HG02885 (cell line): ENCODE measurements around the gene PTPRN2.
"Not testable (repeated sequence)": the region's sequence is repeated elsewhere in the genome, so short reads cannot be mapped to it uniquely, and the experiment has no call there.

Experiments
- ATAC-seq: cut with Tn5 transposase; IDR thresholded peaks from one replicate; pipeline ENCODE4 v1.9.1; 2021; ENCODE audit warnings: mild to moderate bottlenecking; ENCODE audit not compliant: unreplicated experiment, poor library complexity

The PTPRN2 gene

GRCh38 chr7:157786375-157787274 lies 801.0 kb downstream of the PTPRN2 start:
- no peak for ATAC-seq

DNA sequence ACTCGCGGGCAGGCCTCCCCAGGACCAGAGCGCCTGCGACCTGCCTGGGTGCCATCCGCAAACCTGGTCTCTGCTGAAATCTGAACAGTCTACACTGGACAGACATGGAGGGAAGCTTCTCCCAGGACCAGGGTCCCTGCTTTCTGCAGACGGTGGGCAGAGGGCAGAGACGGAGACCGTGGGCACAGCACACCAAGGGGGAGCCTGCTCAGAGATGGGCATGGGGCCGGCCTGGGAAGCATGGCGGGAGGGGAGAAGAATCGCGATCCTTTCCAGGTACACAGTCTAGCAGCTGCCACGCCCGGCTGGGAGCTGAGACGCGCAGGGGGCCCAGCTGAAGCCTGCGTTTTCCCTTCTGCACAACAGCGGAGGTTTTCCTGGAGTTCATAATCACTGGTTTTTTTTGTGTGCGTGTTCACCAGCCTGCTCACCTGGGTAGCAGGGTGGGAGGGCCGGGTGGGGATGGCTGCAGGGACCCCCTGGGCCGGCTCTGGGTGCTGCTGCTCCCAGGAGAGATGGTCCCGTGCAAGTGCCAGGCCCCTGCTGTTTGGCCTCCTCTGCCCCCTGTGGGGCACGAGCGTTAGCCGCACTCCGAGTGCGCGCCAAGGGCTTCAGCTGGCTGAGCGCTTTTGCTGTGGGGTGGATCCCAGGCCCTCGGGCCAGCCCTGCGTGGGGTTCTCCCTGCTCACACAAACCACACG lies 802.0 kb downstream of the PTPRN2 start:
- ATAC-seq, result no peak

DNA sequence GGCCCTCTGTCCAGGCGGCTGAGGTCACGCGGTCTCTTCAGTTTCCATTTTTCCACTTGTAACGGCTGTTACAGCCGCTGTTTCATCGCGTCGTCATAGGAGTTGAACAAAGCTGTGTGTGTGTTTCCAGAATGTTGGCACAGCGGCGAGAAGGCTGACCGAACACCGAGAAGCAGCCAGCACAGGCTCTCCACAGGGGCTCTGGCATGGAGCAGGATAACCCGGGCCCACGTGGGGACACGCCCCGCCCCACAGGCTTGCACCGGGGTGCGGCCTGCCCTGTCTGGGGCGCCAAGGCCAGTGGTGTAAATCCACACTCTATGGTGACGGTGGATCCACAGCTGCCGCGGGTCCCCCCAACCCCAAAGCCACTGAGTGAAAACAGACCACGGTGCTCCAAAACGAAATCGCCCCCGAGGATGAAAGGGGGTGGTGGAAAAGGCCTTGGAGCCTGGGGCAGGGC lies 802.6 kb downstream of the PTPRN2 start:
- ATAC-seq, result no peak

DNA sequence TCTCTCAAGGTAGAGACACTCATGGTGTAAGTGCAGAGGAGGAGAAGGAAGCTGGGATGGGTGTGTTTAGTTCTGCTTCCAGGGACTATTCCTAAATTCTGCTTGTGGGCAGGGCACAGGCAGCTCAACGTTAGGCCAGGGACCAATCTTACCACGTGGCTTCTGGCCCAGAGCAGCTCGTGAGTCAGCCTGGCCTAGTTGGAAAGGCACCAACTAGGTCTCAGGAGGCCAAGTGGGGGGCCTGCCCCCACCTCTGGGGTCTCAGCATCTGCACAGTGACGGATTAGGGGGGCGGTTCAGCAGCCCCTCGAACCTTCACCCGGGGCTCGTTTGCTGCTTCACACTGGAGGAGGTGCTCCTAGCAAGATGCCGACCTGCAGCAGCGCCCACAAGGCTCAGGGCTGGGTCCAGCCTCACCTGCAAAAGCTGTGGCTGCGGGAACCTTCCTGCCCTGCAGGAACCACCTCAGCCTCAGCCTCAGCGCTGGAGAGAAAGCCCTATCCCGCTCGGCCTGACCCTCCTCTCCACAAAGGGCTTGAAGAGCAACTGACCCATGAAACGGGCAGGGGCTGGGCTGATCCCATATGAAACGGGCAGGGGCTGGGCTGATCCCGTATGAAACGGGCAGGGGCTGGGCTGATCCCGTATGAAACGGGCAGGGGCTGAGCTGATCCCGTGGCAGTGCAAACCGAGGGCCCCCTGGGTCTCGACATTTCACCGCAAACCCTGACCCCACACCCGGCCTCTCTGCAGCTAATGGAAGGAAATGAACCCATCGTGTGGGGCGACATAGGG lies 803.4 kb downstream of the PTPRN2 start:
- ATAC-seq, result no peak

GRCh38 chr7:157782041-157782440 lies 805.6 kb downstream of the PTPRN2 start:
- ATAC-seq, result no peak

GRCh38 chr7:157780721-157781120 lies 806.9 kb downstream of the PTPRN2 start:
- no peak for ATAC-seq

- ATAC-seq, result no peak
These were observed 807.3 kb downstream of the PTPRN2 start for GRCh38 chr7:157780312-157780711.

- no peak for ATAC-seq
These were observed 808.4 kb downstream of the PTPRN2 start for GRCh38 chr7:157779206-157779605.

- ATAC-seq, result not testable (repeated sequence)
These were observed 810.3 kb downstream of the PTPRN2 start for GRCh38 chr7:157777194-157777762.

- ATAC-seq, result no peak
These were observed 811.9 kb downstream of the PTPRN2 start for GRCh38 chr7:157775560-157776332.

DNA sequence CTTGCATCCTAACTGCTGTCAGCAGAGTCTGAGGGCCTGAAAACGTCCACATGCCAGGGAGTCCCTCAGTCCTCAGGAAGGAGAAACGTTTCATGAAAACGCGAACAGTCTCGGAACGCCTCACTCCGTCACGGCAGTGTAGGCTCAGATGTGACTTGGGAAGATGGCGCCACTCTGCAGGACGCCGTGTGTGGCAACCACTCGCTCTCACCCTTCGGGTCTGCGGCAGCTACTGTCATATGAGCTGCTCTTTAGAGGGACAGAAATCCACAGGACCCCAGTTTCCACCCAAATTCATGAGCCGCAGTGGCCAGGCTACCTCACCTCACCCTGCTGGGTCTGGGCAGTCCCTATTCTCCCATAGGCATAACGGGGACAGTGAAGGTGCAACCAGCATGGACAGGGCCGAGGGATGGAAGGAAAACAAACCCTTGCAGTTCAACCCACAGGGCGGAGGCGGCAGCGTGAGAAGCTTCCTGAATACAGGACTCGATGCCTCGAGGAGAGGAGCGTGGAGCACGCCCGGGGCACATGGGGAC lies 812.5 kb downstream of the PTPRN2 start:
- ATAC-seq, result no peak

DNA sequence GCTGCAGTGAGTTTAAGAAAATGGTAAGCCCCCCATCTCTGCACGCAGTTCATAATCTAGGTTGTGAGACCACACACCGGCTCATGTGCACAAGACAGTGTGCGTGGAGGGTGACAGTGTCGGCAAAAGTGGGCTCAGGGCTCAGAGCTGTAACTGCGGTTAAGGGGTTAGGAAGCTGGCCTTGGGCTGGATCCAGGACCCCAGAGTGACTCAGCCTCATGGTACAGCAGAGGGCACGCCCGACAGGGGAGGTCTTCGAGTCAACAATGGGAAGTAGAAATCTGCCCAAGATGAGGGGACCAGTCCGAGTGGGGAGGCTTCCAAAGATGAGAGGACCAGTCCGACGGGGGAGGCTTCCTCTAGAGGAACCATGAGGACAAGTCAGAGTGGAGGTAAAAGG lies 813.1 kb downstream of the PTPRN2 start:
- no peak for ATAC-seq

GRCh38 chr7:157773361-157773760 lies 814.3 kb downstream of the PTPRN2 start:
- no peak for ATAC-seq

DNA sequence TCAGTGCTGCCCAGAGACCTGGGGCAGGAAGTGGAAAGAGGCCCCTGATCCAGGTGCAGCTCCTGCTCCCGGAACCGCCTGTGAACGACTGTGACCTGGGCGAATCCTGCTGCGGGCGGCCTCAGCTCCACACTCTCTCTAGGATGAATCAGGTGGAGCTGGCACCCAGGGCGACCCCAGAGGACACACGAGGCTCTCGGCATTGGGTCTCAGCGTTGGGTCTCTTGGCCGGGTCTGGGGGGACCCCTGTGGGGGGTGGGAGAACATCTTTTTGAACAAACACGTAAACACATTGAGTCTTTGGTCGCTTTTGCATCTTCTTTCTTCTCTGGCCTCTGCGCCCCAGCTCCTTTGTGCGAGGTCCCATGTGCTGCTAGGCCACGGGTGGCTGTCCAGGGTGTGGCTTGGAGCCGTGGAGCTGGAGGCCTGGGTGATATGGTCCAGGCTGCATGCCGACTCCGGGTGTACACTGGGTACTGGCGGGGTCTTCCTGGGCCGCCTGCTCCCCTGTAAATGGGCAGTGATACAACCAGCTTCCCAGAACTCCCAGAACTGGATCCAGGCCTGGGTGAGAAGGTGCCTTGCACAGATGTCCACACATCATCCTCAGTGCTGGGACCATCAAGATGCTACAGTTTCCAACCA lies 815.0 kb downstream of the PTPRN2 start:
- ATAC-seq, result no peak

- ATAC-seq, result no peak
These were observed 815.9 kb downstream of the PTPRN2 start for GRCh38 chr7:157771689-157772088.

DNA sequence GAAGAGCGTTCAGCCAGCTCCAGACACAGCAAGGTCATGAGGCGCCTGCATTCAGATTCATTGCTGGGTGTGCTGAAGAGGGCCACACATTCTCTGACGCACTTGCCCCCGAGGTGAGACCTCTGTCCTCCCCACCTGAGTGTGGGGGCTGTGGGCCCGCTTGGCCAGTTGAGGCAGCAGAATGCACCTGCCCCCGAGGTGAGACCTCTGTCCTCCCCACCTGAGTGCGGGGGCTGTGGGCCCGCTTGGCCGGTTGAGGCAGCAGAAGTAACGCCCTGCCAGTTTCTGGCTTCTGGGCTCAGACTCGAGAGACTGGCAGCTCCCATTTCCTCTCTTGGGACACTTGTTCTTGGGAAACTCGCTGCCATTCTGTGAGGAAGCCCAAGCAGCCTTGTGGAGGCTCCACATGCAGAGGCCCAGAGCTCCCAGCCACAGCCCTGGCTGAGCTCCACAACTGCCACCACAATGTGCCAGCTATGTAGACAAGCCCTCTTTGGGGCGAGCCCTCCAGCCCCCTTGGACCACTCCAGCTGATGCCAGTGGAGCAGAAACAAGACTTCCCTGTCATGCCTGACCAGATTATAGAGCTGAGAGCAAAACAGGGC lies 816.8 kb downstream of the PTPRN2 start:
- ATAC-seq, result no peak

DNA sequence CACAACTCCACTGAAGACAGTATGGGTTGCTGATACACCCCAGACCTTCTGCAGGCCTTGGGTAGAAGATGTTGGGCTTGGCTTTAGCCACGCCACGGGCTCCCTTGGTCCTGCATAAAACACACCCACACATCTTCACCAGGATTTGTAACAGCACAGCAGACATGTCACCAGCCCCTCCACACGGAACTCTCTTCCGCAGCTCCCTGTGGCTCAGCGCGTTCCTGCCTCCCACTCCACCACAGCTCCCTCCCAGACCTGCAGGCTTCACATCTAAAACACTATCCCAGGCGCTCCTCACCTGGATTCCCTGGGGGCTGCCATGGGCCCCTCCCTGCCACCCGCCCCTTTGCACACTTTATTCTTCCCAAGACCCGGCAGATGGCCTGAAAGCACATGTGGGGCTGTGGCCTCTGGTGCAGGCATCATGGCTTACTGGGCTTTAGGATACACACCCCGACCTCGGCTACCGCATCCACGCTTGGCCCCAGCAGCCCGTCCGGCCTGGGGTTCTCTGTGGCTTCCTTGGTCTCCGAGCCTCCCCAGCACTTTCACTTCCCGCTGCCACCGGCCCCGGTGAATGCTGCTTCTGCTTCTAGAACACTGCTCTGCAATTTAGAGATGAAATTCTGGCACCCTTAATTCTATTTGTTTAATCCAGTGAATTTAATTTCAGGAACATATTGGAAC lies 818.0 kb downstream of the PTPRN2 start:
- ATAC-seq, result no peak

DNA sequence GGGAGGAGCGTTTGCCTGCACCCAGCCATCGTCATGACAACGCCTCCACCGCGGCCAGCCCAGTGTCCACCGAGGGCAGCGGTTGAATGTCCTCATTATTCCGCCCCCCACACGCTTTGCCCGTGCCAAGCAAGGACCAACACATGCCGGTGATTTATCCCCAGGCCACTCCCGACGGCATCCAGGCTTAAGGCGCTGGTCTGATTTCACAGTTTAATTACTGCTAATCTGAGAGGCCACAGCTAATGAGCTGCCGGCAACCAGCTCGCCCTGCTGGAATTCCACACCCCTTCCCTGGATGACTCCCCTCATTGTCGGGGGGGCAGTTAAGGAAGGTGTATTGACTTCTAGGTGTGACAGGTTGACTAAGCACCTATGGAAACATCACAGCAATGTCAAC lies 818.5 kb downstream of the PTPRN2 start:
- no peak for ATAC-seq
